K562 (cell line): ENCODE data around the gene NR6A1. TPM values are rescaled to one million over a fixed set of nuclear protein-coding genes. Genes with fewer than 3 reads are reported as not detected.

Source experiments
- AFF4 ChIP-seq: sonication (generic); formaldehyde crosslinking; IDR thresholded peaks from 2 replicates; pipeline ENCODE4 v1.8.0; 2023; ENCODE audit warnings: mild to moderate bottlenecking, missing genetic modification reagents
- CBX3 ChIP-seq, 2 experiments: IDR thresholded peaks; 1 replicate in 1 of 2; 2 replicates in 1 of 2; pipeline ENCODE4 v1.6.1; 2012; ENCODE audit warnings: inconsistent platforms in 2 of 2, low read length in 2 of 2, borderline replicate concordance in 1 of 2, control low read depth in 1 of 2
- GABPA ChIP-seq: fragments of 200-800 bp; sonication (Bioruptor generic); conservative IDR thresholded peaks from 2 replicates; pipeline ENCODE4 v1.6.1; 2016; ENCODE audit warnings: low read depth, missing genetic modification characterization, missing compliant biosample characterization
- GMEB1 ChIP-seq: fragments of 250-450 bp; sonication (Bioruptor Pico); IDR thresholded peaks from 2 replicates; pipeline ENCODE4 v1.4.0; 2020; ENCODE audit warnings: mild to moderate bottlenecking
- IRF9 ChIP-seq: fragments of 450-650 bp; IDR thresholded peaks from 2 replicates; pipeline ENCODE4 v1.6.1; 2016; ENCODE audit warnings: missing biosample characterization, missing genetic modification characterization
- JUNB ChIP-seq: fragments of 450-650 bp; formaldehyde crosslinking; conservative IDR thresholded peaks from 2 replicates; pipeline ENCODE4 v1.4.0; 2020; ENCODE audit warnings: mild to moderate bottlenecking
- KHSRP ChIP-seq: fragments of 450-650 bp; IDR thresholded peaks from 2 replicates; pipeline ENCODE4 v1.6.1; 2017
- RFX5 ChIP-seq: IDR thresholded peaks from 2 replicates; pipeline ENCODE4 v1.6.1; 2011; ENCODE audit warnings: low read depth, mild to moderate bottlenecking, improper control_type of control experiment, low read length
- ZNF217 ChIP-seq: sonication (generic); formaldehyde crosslinking; IDR thresholded peaks from 2 replicates; pipeline ENCODE4 v1.8.0; 2022; ENCODE audit warnings: mild to moderate bottlenecking, missing genetic modification reagents
- ZNF282 ChIP-seq: sonication (generic); formaldehyde crosslinking; IDR thresholded peaks from 2 replicates; pipeline ENCODE4 v1.8.1; 2023; ENCODE audit warnings: missing genetic modification reagents
- ZNF318 ChIP-seq, 2 experiments: fragments of 450-650 bp; IDR thresholded peaks; 2 replicates each; pipeline ENCODE4 v1.6.1; 2016; ENCODE audit warnings: mild to moderate bottlenecking in 2 of 2, borderline replicate concordance in 1 of 2, low read depth in 1 of 2, moderate library complexity in 1 of 2
- polyA plus RNA-seq, 8 experiments: library from polyadenylated mRNA; depleted of rRNA in 4 of 8; stranded (reverse) in 5 of 8; unstranded in 3 of 8; fragments of >200 nt; fragmentation: Nextera tagmentation in 2 of 8; fragmentation: Illumina TruSeq in 1 of 8; extraction: Ambion mirVana in 2 of 8; extraction: Trizol in 1 of 8; gene quantifications; 2 replicates each; pipeline versions ENCODE4 v1.2.1 to v1.2.3, GENCODE V29; 2011 to 2014; ENCODE audit warnings: inconsistent platforms in 1 of 8, missing spikeins in 1 of 8
- total RNA-seq, 7 experiments: library from RNA; depleted of rRNA in 6 of 7; stranded (reverse); fragments of >200 nt in 6 of 7; fragmentation: Illumina TruSeq in 2 of 7; extraction: Trizol in 2 of 7; gene quantifications; 2 replicates each; pipeline versions ENCODE4 v1.2.1 to v1.2.3, GENCODE V29; 2011 to 2021; ENCODE audit warnings: low replicate concordance in 1 of 7

The NR6A1 gene
- total and polyA plus RNA-seq, 9 of the 15 experiments (the other 6 are each of a cell fraction or from before 2014, with no cell fraction given): 9.7 to 55.4 (median 28.3) TPM

- no peak for TF ChIP-seq ZNF318 (IDR thresholded peaks at IDR 0.05; ENCODE audit: borderline replicate concordance in 1 of 2, low read depth in 1 of 2)
- no peak for TF ChIP-seq ZNF282 (CRISPR knock-in tag)
- no peak for TF ChIP-seq RFX5
- TF ChIP-seq IRF9: no peak
- no peak for TF ChIP-seq KHSRP
- no peak for TF ChIP-seq ZNF217 (CRISPR knock-in tag)
- no peak for TF ChIP-seq JUNB
- TF ChIP-seq AFF4 (CRISPR knock-in tag): no peak
- TF ChIP-seq CBX3 (IDR thresholded peaks at IDR 0.05; ENCODE audit: borderline replicate concordance in 1 of 2, low read length in 2 of 2): no peak; a peak in 1 of 3 replicates
- no peak for TF ChIP-seq GABPA (tag)
- no peak for TF ChIP-seq GMEB1 (CRISPR knock-in tag)
Measured at GRCh38 chr9:124511891-124512805, 259.0 kb downstream of the NR6A1 start (continued).
